PFSK-1 (cell line): Measurements from ENCODE around the gene MAGOH.

Source experiments
- FOXP2 ChIP-seq: optimal IDR thresholded peaks from 2 replicates; pipeline ENCODE3; 2011; ENCODE audit warnings: borderline replicate concordance, control low read depth, inconsistent platforms; ENCODE audit not compliant: insufficient read depth; ENCODE audit errors: extremely low read length, extremely low read depth
- POLR2AphosphoS5 ChIP-seq: IDR thresholded peaks from 2 replicates; pipeline ENCODE4 v1.6.1; 2012; ENCODE audit warnings: low read depth, mild to moderate bottlenecking, control low read depth, low read length, moderate library complexity
- REST ChIP-seq, 2 experiments: IDR thresholded peaks; 2 replicates each; pipeline versions ENCODE4 v1.6.1 to v1.8.0; 2011 to 2012; ENCODE audit warnings: low read depth in 2 of 2, low read length in 2 of 2, control low read depth in 1 of 2, inconsistent platforms in 1 of 2, mild to moderate bottlenecking in 1 of 2, moderate library complexity in 1 of 2; ENCODE audit not compliant: insufficient read depth in 1 of 2
- SIN3A ChIP-seq: IDR thresholded peaks from 2 replicates; pipeline ENCODE4 v1.6.1; 2012; ENCODE audit warnings: mild to moderate bottlenecking, low read length, moderate library complexity, borderline replicate concordance; ENCODE audit not compliant: insufficient read depth
- TAF1 ChIP-seq: IDR thresholded peaks from 2 replicates; pipeline ENCODE4 v1.6.1; 2012; ENCODE audit warnings: low read length, control low read depth, borderline replicate concordance; ENCODE audit not compliant: insufficient read depth

Gene MAGOH

GRCh38 chr1:53274026-53274425 lies 35.7 kb upstream of the MAGOH start:
- TF ChIP-seq FOXP2 (no peak), REST (IDR thresholded peaks at IDR 0.05; ENCODE audit: insufficient read depth in 1 of 2, low read depth in 2 of 2, low read length in 2 of 2) (no peak), SIN3A (no peak), POLR2AphosphoS5 (no peak), TAF1 (no peak)

DNA sequence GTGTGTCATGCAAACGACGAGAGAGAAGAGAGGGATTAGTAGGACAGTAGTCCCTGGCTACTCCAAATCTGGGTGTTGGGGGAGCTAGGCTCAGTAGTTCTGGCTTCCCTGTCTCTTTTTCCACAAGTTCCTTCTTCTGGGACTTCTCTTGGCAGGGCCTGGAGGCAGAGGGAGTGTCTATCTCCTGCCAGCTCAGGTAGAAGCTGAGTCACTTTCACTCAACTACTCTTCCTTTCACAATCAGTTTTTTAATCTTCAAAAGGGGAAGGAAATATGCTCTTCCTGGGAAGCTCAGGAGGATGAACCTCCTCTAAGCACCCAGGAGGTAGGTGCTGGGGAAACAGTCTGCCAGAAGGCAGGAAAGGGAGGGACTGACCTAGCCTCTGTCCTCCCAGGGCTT lies 35.2 kb upstream of the MAGOH start:
- TF ChIP-seq TAF1 (no peak), POLR2AphosphoS5 (no peak), FOXP2 (no peak), SIN3A (no peak), REST (IDR thresholded peaks at IDR 0.05; ENCODE audit: insufficient read depth in 1 of 2, low read depth in 2 of 2, low read length in 2 of 2) (no peak)

- TF ChIP-seq POLR2AphosphoS5, result peak; percentile 14; the same call in 1 of the 2 replicates
- TF ChIP-seq SIN3A, result no peak
These were observed 34.0 kb upstream of the MAGOH start for GRCh38 chr1:53272349-53272748.

- TF ChIP-seq TAF1 (no peak), SIN3A (no peak), REST (IDR thresholded peaks at IDR 0.05; ENCODE audit: insufficient read depth in 1 of 2, low read depth in 2 of 2, low read length in 2 of 2) (no peak), POLR2AphosphoS5 (no peak), FOXP2 (no peak)
These were observed 33.2 kb upstream of the MAGOH start for GRCh38 chr1:53271446-53272090.

- TF ChIP-seq REST (IDR thresholded peaks at IDR 0.05; ENCODE audit: insufficient read depth in 1 of 2, low read depth in 2 of 2, low read length in 2 of 2) (no peak), FOXP2 (no peak), SIN3A (no peak), TAF1 (no peak), POLR2AphosphoS5 (no peak)
These were observed 32.6 kb upstream of the MAGOH start for GRCh38 chr1:53270873-53271272.
